Trophoblast cell (in vitro differentiated cells and primary cell): ENCODE measurements around the gene PGAP3.

Experiments used
- DNase-seq, 2 donors: peaks; one replicate each; pipeline ENCODE4 v3.0.0-alpha.2; 2016
- H2AFZ ChIP-seq: 2 replicates; pipeline ENCODE4 v1.6.1; 2013; ENCODE audit warnings: low read length, moderate library complexity, mild to moderate bottlenecking; ENCODE audit not compliant: insufficient read depth, poor library complexity
- H2AK5ac ChIP-seq: 2 replicates; pipeline ENCODE4 v1.6.1; 2013; ENCODE audit warnings: mild to moderate bottlenecking, low read length
- H2BK120ac ChIP-seq: 2 replicates; pipeline ENCODE4 v1.6.1; 2013; ENCODE audit warnings: low read length, mild to moderate bottlenecking, moderate library complexity; ENCODE audit not compliant: insufficient read depth, poor library complexity
- H2BK12ac ChIP-seq: 2 replicates; pipeline ENCODE4 v1.6.1; 2013; ENCODE audit warnings: mild to moderate bottlenecking, low read length, moderate library complexity
- H2BK5ac ChIP-seq: 2 replicates; pipeline ENCODE4 v1.6.1; 2013; ENCODE audit warnings: low read length, low read depth, moderate library complexity, mild to moderate bottlenecking; ENCODE audit not compliant: poor library complexity
- H3K14ac ChIP-seq: 2 replicates; pipeline ENCODE4 v1.6.1; 2013; ENCODE audit warnings: mild to moderate bottlenecking, low read length
- H3K18ac ChIP-seq: 2 replicates; pipeline ENCODE4 v1.6.1; 2013; ENCODE audit warnings: mild to moderate bottlenecking, low read length
- H3K23ac ChIP-seq: 2 replicates; pipeline ENCODE4 v1.6.1; 2013; ENCODE audit warnings: low read length
- H3K27ac ChIP-seq: 2 replicates; pipeline ENCODE4 v1.5.1; 2013; ENCODE audit warnings: low read depth, mild to moderate bottlenecking, inconsistent platforms, low read length, moderate library complexity
- H3K27me3 ChIP-seq: 2 replicates; pipeline ENCODE4 v1.6.1; 2013; ENCODE audit warnings: inconsistent platforms, mild to moderate bottlenecking, low read length, moderate library complexity; ENCODE audit not compliant: insufficient read depth
- H3K36me3 ChIP-seq, 2 experiments: 1 replicate in 1 of 2; 2 replicates in 1 of 2; pipeline ENCODE4 v1.6.1; 2013; ENCODE audit warnings: low read length in 2 of 2, mild to moderate bottlenecking in 2 of 2, moderate library complexity in 1 of 2; ENCODE audit not compliant: insufficient read depth in 2 of 2, control insufficient read depth in 1 of 2
- H3K4ac ChIP-seq: 2 replicates; pipeline ENCODE4 v1.6.1; 2013; ENCODE audit warnings: low read depth, mild to moderate bottlenecking, low read length, moderate library complexity
- H3K4me1 ChIP-seq, 2 experiments: 1 replicate in 1 of 2; 2 replicates in 1 of 2; pipeline ENCODE4 v1.6.1; 2013; ENCODE audit warnings: low read length in 2 of 2, mild to moderate bottlenecking in 2 of 2, moderate library complexity in 1 of 2; ENCODE audit not compliant: insufficient read depth in 2 of 2, control insufficient read depth in 1 of 2
- H3K4me2 ChIP-seq: 2 replicates; pipeline ENCODE4 v1.6.1; 2013; ENCODE audit warnings: inconsistent platforms, mild to moderate bottlenecking, low read length, moderate library complexity
- H3K4me3 ChIP-seq: 2 replicates; pipeline ENCODE4 v1.5.1; 2013; ENCODE audit warnings: mild to moderate bottlenecking, low read depth, low read length, inconsistent platforms
- H3K79me1 ChIP-seq: one replicate; pipeline ENCODE4 v1.6.1; 2013; ENCODE audit warnings: low read length
- H3K79me2 ChIP-seq: 2 replicates; pipeline ENCODE4 v1.6.1; 2013; ENCODE audit warnings: low read length, mild to moderate bottlenecking; ENCODE audit not compliant: control insufficient read depth, insufficient read depth, poor library complexity
- H3K9ac ChIP-seq: 2 replicates; pipeline ENCODE4 v1.6.1; 2013; ENCODE audit warnings: mild to moderate bottlenecking, low read length
- H3K9me3 ChIP-seq: 2 replicates; pipeline ENCODE4 v1.6.1; 2013; ENCODE audit warnings: low read depth, mild to moderate bottlenecking, control low read depth, inconsistent platforms, low read length; ENCODE audit not compliant: insufficient read depth
- H4K12ac ChIP-seq: 2 replicates; pipeline ENCODE4 v1.6.1; 2013; ENCODE audit warnings: low read depth, mild to moderate bottlenecking, low read length, moderate library complexity
- H4K8ac ChIP-seq: 2 replicates; pipeline ENCODE4 v1.6.1; 2013; ENCODE audit warnings: low read depth, mild to moderate bottlenecking, low read length, moderate library complexity
- H4K91ac ChIP-seq: one replicate; pipeline ENCODE4 v1.6.1; 2013; ENCODE audit warnings: low read depth, mild to moderate bottlenecking, low read length, moderate library complexity
- WGBS: extraction: QIAGEN DNeasy Blood & Tissue Kit; methylation state at CpG from one replicate; pipeline ENCODE4 v1.1.7; 2013; ENCODE audit warnings: missing lambda C conversion rate; ENCODE audit not compliant: insufficient read length, insufficient coverage; ENCODE audit errors: extremely low coverage; 5-methylcytosine and 5-hydroxymethylcytosine counted together

Gene PGAP3

GRCh38 chr17:39634384-39634871, 53.4 kb downstream of the PGAP3 start:
- Histone ChIP-seq H3K9me3 (no peaks in the 10 kb centered on the region), H3K4me1 (peaks cover 16 to 17% of the 10 kb centered on the region in 2 experiments), H3K9ac (no peak overlapping the region), H3K4me2 (no peak overlapping the region), H3K4me3 (no peak overlapping the region), H3K18ac (no peak overlapping the region), H4K91ac (no peak overlapping the region), H3K4ac (no peak overlapping the region), H3K79me1 (peaks cover 10% of the 10 kb centered on the region), H2AFZ (no peak overlapping the region), H2BK120ac (no peak overlapping the region), H4K12ac (no peak overlapping the region), H2BK12ac (no peak overlapping the region), H3K27ac (no peak overlapping the region), H3K79me2 (peaks cover 4% of the 10 kb centered on the region), H3K27me3 (no peaks in the 10 kb centered on the region), H2BK5ac (no peak overlapping the region), H2AK5ac (no peak overlapping the region), H4K8ac (no peak overlapping the region), H3K23ac (no peak overlapping the region), H3K14ac (no peak overlapping the region), H3K36me3 (no peaks in the 10 kb centered on the region)
- peak; percentile 30 to 74 for DNase-seq
- WGBS, result no CpG with 5 or more reads among the region's 2 CpGs

- H3K9me3 ChIP-seq, result no peaks in the 10 kb centered on the region
- no peak overlapping the region for H4K12ac ChIP-seq
- no peak overlapping the region for H2BK120ac ChIP-seq
- H3K14ac ChIP-seq, result no peak overlapping the region
- H3K23ac ChIP-seq, result no peak overlapping the region
- no peak overlapping the region for H4K8ac ChIP-seq
- H3K9ac ChIP-seq, result no peak overlapping the region
- H3K4ac ChIP-seq, result no peak overlapping the region
- no peak overlapping the region for H3K4me3 ChIP-seq
- H4K91ac ChIP-seq, result no peak overlapping the region
- no peak for DNase-seq
- whole genome bisulfite sequencing, result no CpG with 5 or more reads among the region's 8 CpGs
- peaks cover 10% of the 10 kb centered on the region for H3K79me1 ChIP-seq
- peaks cover 16% of the 10 kb centered on the region in 2 experiments for H3K4me1 ChIP-seq
- H2AFZ ChIP-seq, result no peak overlapping the region
- no peak overlapping the region for H3K27ac ChIP-seq
- no peaks in the 10 kb centered on the region for H3K36me3 ChIP-seq
- peaks cover under 1% of the 10 kb centered on the region for H3K27me3 ChIP-seq
- no peak overlapping the region for H2BK5ac ChIP-seq
- no peak overlapping the region for H3K18ac ChIP-seq
- no peak overlapping the region for H3K4me2 ChIP-seq
- H2AK5ac ChIP-seq, result no peak overlapping the region
- no peak overlapping the region for H2BK12ac ChIP-seq
- peaks cover 4% of the 10 kb centered on the region for H3K79me2 ChIP-seq
Measured at GRCh38 chr17:39633570-39634183, 54.2 kb downstream of the PGAP3 start.

GRCh38 chr17:39632153-39632941, 55.5 kb downstream of the PGAP3 start:
- H2BK12ac ChIP-seq, result no peak overlapping the region
- no peak overlapping the region for H3K27ac ChIP-seq
- no peak overlapping the region for H3K14ac ChIP-seq
- H3K27me3 ChIP-seq, result peaks cover 13% of the 10 kb centered on the region
- H4K8ac ChIP-seq, result no peak overlapping the region
- H3K36me3 ChIP-seq, result no peaks in the 10 kb centered on the region
- WGBS, result no CpG with 5 or more reads among the region's 13 CpGs
- no peak for DNase-seq
- H4K12ac ChIP-seq, result no peak overlapping the region
- no peak overlapping the region for H3K4me3 ChIP-seq
- H3K9ac ChIP-seq, result no peak overlapping the region
- H3K18ac ChIP-seq, result no peak overlapping the region
- no peak overlapping the region for H3K4ac ChIP-seq
- no peak overlapping the region for H2AK5ac ChIP-seq
- no peak overlapping the region for H2AFZ ChIP-seq
- peaks cover 9% of the 10 kb centered on the region for H3K79me1 ChIP-seq
- H3K9me3 ChIP-seq, result no peaks in the 10 kb centered on the region
- no peak overlapping the region for H2BK120ac ChIP-seq
- no peak overlapping the region for H3K23ac ChIP-seq
- H3K4me1 ChIP-seq, result peaks cover 8 to 12% of the 10 kb centered on the region in 2 experiments
- peaks cover 4% of the 10 kb centered on the region for H3K79me2 ChIP-seq
- no peak overlapping the region for H3K4me2 ChIP-seq
- H2BK5ac ChIP-seq, result no peak overlapping the region
- H4K91ac ChIP-seq, result no peak overlapping the region

- peak overlapping the region; percentile 32 for H2AK5ac ChIP-seq
- no peak overlapping the region for H3K18ac ChIP-seq
- no peak overlapping the region for H3K4me3 ChIP-seq
- peak overlapping the region; percentile 19 for H2BK12ac ChIP-seq
- H4K91ac ChIP-seq, result peak overlapping the region; percentile 17
- DNase-seq, result no peak
- H2BK120ac ChIP-seq, result peak overlapping the region; percentile 46
- H3K9ac ChIP-seq, result no peak overlapping the region
- H4K12ac ChIP-seq, result no peak overlapping the region
- H3K4me2 ChIP-seq, result no peak overlapping the region
- peaks cover 3% of the 10 kb centered on the region for H3K79me1 ChIP-seq
- no peaks in the 10 kb centered on the region for H3K79me2 ChIP-seq
- H3K27ac ChIP-seq, result no peak overlapping the region
- H3K14ac ChIP-seq, result no peak overlapping the region
- H3K23ac ChIP-seq, result no peak overlapping the region
- H3K27me3 ChIP-seq, result peaks cover 22% of the 10 kb centered on the region
- H2AFZ ChIP-seq, result no peak overlapping the region
- peaks cover 8 to 13% of the 10 kb centered on the region in 2 experiments for H3K4me1 ChIP-seq
- no peak overlapping the region for H2BK5ac ChIP-seq
- no CpG with 5 or more reads among the region's 6 CpGs for whole genome bisulfite sequencing
- H3K36me3 ChIP-seq, result no peaks in the 10 kb centered on the region
- no peak overlapping the region for H3K4ac ChIP-seq
- peak overlapping the region; percentile 63 for H4K8ac ChIP-seq
- no peaks in the 10 kb centered on the region for H3K9me3 ChIP-seq
Measured at GRCh38 chr17:39631403-39631802, 56.5 kb downstream of the PGAP3 start.
